Measurements from ENCODE around the gene BDP1.
"Not testable (repeated sequence)": the region's sequence is repeated elsewhere in the genome, so short reads cannot be mapped to it uniquely, and the experiment has no call there.

Gene BDP1

DNA sequence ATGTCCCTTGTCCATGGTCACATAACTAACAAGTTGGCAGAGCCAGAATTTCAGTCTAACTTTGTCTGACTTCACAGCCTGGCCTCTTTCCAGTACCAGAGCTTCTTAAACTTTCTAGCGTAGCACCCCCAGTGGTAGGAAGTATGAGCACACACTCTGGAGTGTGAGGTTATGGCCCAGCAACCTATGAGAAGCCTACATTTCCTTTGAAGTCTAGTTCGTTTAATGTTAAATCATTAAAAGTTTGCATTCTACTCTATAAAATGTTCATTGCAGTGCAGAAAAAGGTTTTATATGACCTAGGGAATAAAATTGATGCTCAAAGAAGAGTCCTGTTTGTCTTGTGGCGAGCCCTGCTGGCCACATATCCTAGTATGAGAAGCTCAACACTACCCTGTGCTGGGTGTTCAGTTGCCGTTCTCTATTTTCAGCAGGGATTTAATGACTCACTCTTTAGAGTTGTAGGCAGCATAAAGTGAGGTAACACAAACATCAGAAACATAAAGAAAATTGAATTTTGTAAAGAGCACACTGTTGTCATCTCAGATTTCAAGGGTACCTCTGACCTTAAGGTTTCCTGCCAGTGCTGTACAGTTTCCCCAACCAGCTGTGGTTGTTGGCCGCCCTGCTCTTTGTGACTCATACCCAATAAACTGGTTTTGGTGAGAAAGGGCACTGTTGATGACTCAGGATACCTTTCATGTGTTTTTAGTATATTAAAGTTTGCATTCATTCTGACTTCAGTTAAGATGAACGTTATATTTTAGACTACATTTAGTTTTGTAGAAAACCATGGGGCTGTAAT lies 146.0 kb downstream of the BDP1 start:
- Histone ChIP-seq H3K9ac (ENCODE audit: low read depth, low read length) (no peak overlapping the region), H3K36me3 (ENCODE audit: insufficient read depth, low read length) (0 out of 2 replicates have a peak, but pooled peaks cover 3% of the 10 kb centered on the region), H3K9me3 (ENCODE audit: control insufficient read depth, insufficient read depth, low read length) (no peaks in the 10 kb centered on the region), H3K4me1 (ENCODE audit: insufficient read depth, low read length) (no peaks in the 10 kb centered on the region)

DNA sequence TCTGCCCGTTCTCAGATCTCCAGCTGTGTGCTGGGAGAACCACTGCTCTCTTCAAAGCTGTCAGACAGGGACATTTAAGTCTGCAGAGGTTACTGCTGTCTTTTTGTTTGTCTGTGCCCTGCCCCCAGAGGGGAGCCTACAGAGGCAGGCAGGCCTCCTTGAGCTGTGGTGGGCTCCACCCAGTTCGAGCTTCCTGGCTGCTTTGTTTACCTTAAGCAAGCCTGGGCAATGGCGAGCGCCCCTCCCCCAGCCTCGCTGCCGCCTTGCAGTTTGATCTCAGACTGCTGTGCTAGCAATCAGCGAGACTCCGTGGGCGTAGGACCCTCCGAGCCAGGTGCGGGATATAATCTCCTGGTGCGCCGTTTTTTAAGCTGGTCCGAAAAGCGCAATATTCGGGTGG lies 154.5 kb downstream of the BDP1 start:
- not testable (repeated sequence) for H3K9me3 ChIP-seq (ENCODE audit: control insufficient read depth, insufficient read depth, low read length); H3K9ac ChIP-seq (ENCODE audit: low read depth, low read length); H3K36me3 ChIP-seq (ENCODE audit: insufficient read depth, low read length); H3K4me1 ChIP-seq (ENCODE audit: insufficient read depth, low read length)

DNA sequence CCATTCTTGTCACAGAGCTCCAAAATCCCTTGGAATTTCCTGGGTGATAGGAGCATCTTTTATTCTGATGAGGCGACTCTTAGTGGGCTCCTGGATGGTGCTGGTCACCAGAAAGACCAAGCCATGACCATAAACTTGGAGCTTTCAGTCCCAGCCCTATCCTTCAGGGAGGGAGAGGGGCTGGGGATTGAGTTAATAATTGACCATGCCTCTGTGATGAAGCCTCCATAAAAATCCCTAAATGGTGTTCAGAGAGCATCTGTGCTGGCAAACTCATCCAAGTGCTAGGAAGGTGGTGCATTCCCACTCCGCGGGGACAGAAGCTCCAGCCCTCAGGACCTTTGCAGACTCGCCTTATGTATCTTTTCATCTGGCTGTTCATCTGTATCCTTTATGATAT lies 160.4 kb downstream of the BDP1 start:
- no peaks in the 10 kb centered on the region for H3K4me1 ChIP-seq (ENCODE audit: insufficient read depth, low read length)
- H3K9ac ChIP-seq (ENCODE audit: low read depth, low read length), result no peak overlapping the region
- H3K36me3 ChIP-seq (ENCODE audit: insufficient read depth, low read length), result no peaks in the 10 kb centered on the region; the same call in 1 of the 2 replicates
- H3K9me3 ChIP-seq (ENCODE audit: control insufficient read depth, insufficient read depth, low read length), result no peaks in the 10 kb centered on the region
